T-cell (primary cell): Measurements from ENCODE around the gene SEZ6. TPM values are rescaled to one million over a fixed set of nuclear protein-coding genes. Genes with fewer than 3 reads are reported as not detected.

ENCODE experiments used
- ATAC-seq, 4 experiments: fragments of 200-7000 bp in 3 of 4; fragments of 150-1000 bp in 1 of 4; cut with Tn5 transposase; replicated peaks in 1 of 4; 1 replicate in 3 of 4; 2 replicates in 1 of 4; pipeline ENCODE4 v1.10.0; 2021; ENCODE audit warnings: moderate library complexity in 3 of 4, mild to moderate bottlenecking in 2 of 4, moderate number of reproducible peaks in 1 of 4
- CTCF ChIA-PET, 2 donors: fragments of 300-600 bp; sonication (Branson Sonifier 250); formaldehyde crosslinking; loops; one replicate each; lab custom pipeline; 2022; ENCODE audit warnings: antibody characterized with exemption in 2 of 2; lab: Charles Lee
- POLR2A ChIA-PET, 2 donors: fragments of 300-600 bp; sonication (Branson Sonifier 250); formaldehyde crosslinking; loops; one replicate each; lab custom pipeline; 2022; ENCODE audit warnings: antibody characterized with exemption in 2 of 2; lab: Charles Lee
- DNase-seq, 35 experiments: peaks; one replicate each; pipeline versions ENCODE4 v3.0.0 to v3.0.0-alpha.2; 2013 to 2023
- H3K27ac ChIP-seq: one replicate; pipeline ENCODE4 v1.5.1; 2013; ENCODE audit warnings: low read length
- H3K27me3 ChIP-seq, 2 experiments: replicated peaks in 1 of 2; 1 replicate in 1 of 2; 2 replicates in 1 of 2; pipeline versions ENCODE4 v1.6.1 to v1.7.0; 2013; ENCODE audit warnings: low read length in 1 of 2, mixed read lengths in 1 of 2; ENCODE audit not compliant: control insufficient read depth in 2 of 2, insufficient read depth in 2 of 2; ENCODE audit errors: extremely low read depth in 1 of 2
- H3K36me3 ChIP-seq, 2 donors: 1 replicate in 1 of 2; 2 replicates in 1 of 2; pipeline versions ENCODE4 v1.6.1 to v1.7.0; 2013; ENCODE audit warnings: low read length in 1 of 2; ENCODE audit not compliant: control insufficient read depth in 2 of 2, insufficient read depth in 1 of 2; ENCODE audit errors: extremely low read depth in 1 of 2
- H3K4me1 ChIP-seq, 2 experiments: 1 replicate in 1 of 2; 2 replicates in 1 of 2; pipeline versions ENCODE4 v1.6.1 to v1.7.0; 2013; ENCODE audit warnings: low read length in 2 of 2, mixed read lengths in 1 of 2; ENCODE audit not compliant: insufficient read depth in 2 of 2, control insufficient read depth in 1 of 2; ENCODE audit errors: extremely low read depth in 1 of 2
- H3K4me3 ChIP-seq, 2 donors: 1 replicate in 1 of 2; 2 replicates in 1 of 2; pipeline versions ENCODE4 v1.5.1 to v1.7.0; 2013; ENCODE audit warnings: mild to moderate bottlenecking in 2 of 2, low read length in 1 of 2, moderate library complexity in 1 of 2; ENCODE audit not compliant: control insufficient read depth in 1 of 2; ENCODE audit errors: extremely low read depth in 1 of 2
- H3K9me3 ChIP-seq: 2 replicates; pipeline ENCODE4 v1.7.0; 2013
- H3K27ac Mint-ChIP-seq, 2 donors: one replicate each; pipeline ENCODE4 v1.8.0; 2020 to 2021; ENCODE audit warnings: mild to moderate bottlenecking in 2 of 2, mixed read lengths in 2 of 2
- H3K27me3 Mint-ChIP-seq, 2 donors: one replicate each; pipeline ENCODE4 v1.8.0; 2021 to 2022; ENCODE audit warnings: mixed read lengths in 2 of 2
- H3K36me3 Mint-ChIP-seq: one replicate; pipeline ENCODE4 v1.8.0; 2021; ENCODE audit warnings: mixed read lengths
- H3K4me1 Mint-ChIP-seq, 3 donors: one replicate each; pipeline ENCODE4 v1.8.0; 2020 to 2022; ENCODE audit warnings: mixed read lengths in 3 of 3, mild to moderate bottlenecking in 1 of 3
- H3K4me3 Mint-ChIP-seq, 3 donors: one replicate each; pipeline ENCODE4 v1.8.0; 2020 to 2022; ENCODE audit warnings: mild to moderate bottlenecking in 3 of 3, mixed read lengths in 3 of 3, moderate library complexity in 3 of 3
- H3K9me3 Mint-ChIP-seq, 3 donors: one replicate each; pipeline ENCODE4 v1.8.0; 2020 to 2022; ENCODE audit warnings: mixed read lengths in 3 of 3
- WGBS: methylation state at CpG from one replicate; pipeline ENCODE4 v1.1.5; 2013; ENCODE audit warnings: missing lambda C conversion rate; ENCODE audit not compliant: insufficient coverage; 5-methylcytosine and 5-hydroxymethylcytosine counted together
- total RNA-seq, 35 experiments: library from RNA in 6 of 35; stranded (reverse) in 6 of 35; fragments of 120-200 nt in 1 of 35; gene quantifications; one replicate each; pipeline versions ENCODE4 v1.2.1 to v1.2.4 and lab custom pipeline; 2013 to 2026

The SEZ6 gene
- total RNA-seq, 5 donors from 2014 or later (not counting 1 experiment from before 2014, with no cell fraction given) = 0.49 to 1.6 TPM; not detected in 3

DNA sequence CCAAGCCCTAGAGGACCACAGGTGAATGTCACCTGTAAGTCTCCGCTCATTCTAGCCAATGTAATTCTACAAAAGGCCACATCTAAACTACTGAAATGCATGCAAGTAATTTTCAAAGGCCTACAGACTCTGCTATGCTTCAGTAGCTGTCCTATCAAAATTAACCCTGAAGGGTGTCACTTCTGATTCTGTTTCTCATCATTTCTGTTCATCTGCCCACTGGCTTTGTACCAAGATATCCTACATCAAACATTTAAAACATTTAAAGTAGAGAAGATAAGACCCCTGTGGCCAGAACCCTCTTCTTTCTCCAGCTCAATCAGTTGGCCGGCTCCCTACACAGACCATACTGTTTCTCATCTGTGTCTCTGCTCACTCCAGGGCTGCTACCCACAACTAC, 76.0 kb downstream of the SEZ6 start:
- no peak for ATAC-seq
- Histone ChIP-seq H3K36me3 (peaks cover 0 to 26% of the 10 kb centered on the region in 2 donors), H3K27ac (peak overlapping the region; percentile 1), H3K27me3 (no peaks in the 10 kb centered on the region), H3K9me3 (no peaks in the 10 kb centered on the region), H3K4me3 (no peak overlapping the region), H3K4me1 (peaks cover 20 to 48% of the 10 kb centered on the region in 2 experiments)
- Mint-ChIP-seq H3K9me3 (peaks cover 0 to 6% (median 0%) of the 10 kb centered on the region in 3 donors), H3K4me3 (no peak overlapping the region), H3K27me3 (no peaks in the 10 kb centered on the region), H3K36me3 (peaks cover 47% of the 10 kb centered on the region), H3K4me1 (peaks cover 61 to 83% (median 81%) of the 10 kb centered on the region in 3 donors), H3K27ac (peak overlapping the region; percentile 80 to 86)
- ChIA-PET CTCF (interaction anchor here in 1 of 2 donors (1.0 kb wide), 2 partner anchors 16 to 166 kb away, joined by 4 to 5 read pairs; no protein-coding TSS in a partner anchor), POLR2A (interaction anchor here (0.5 to 0.9 kb wide), 3 partner anchors 14 to 37 kb away, joined by 3 to 7 read pairs (median 3); no protein-coding TSS in a partner anchor)
- WGBS = 96% methylated on average over 2 of the region's 2 CpGs
- DNase-seq = no peak

DNA sequence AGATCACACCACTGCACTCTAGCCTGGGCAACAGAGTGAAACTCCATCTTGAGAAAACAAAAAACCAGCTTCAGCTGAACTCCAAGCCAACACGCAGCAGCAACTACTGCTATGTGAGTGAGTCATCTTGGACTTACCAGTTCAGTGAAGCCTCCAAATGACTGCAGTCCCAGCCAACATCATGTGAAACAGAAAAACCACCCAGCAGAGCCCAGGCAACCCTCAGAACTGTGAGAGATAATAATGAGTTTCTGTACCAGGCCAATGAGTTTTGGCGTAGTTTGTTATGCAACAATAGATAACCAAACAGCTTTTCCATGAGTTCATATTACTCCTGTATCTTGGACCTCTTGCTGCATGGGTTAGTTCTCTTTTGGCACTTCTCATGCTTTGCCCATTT, 77.8 kb downstream of the SEZ6 start:
- H3K27me3 Mint-ChIP-seq = no peaks in the 10 kb centered on the region
- Histone ChIP-seq H3K36me3 (peaks cover 0 to 36% of the 10 kb centered on the region in 2 donors), H3K4me3 (no peak overlapping the region), H3K4me1 (peaks cover 20 to 59% of the 10 kb centered on the region in 2 experiments), H3K27me3 (no peaks in the 10 kb centered on the region), H3K9me3 (no peaks in the 10 kb centered on the region), H3K27ac (peak overlapping the region; percentile 98)
- H3K4me3 Mint-ChIP-seq = no peak overlapping the region
- ATAC-seq (no peak), DNase-seq (peak in 2 of 35 experiments; percentile 25 to 42)
- peaks cover 57 to 83% (median 78%) of the 10 kb centered on the region in 3 donors for H3K4me1 Mint-ChIP-seq
- WGBS = no CpG with 5 or more reads among the region's 2 CpGs
- peaks cover 0 to 6% (median 0%) of the 10 kb centered on the region in 3 donors for H3K9me3 Mint-ChIP-seq
- CTCF ChIA-PET = interaction anchor here in 1 of 2 donors (1.0 to 1.6 kb wide), 2 partner anchors 20 to 24 kb away, joined by 3 to 5 read pairs; partner anchors contain the start of gene PHF12
- POLR2A ChIA-PET = interaction anchor here in 1 of 2 donors (1.0 to 2.8 kb wide), 2 partner anchors 12 to 22 kb away, joined by 3 to 16 read pairs; no protein-coding TSS in a partner anchor
- peak overlapping the region; percentile 91 to 96 for H3K27ac Mint-ChIP-seq
- peaks cover 55% of the 10 kb centered on the region for H3K36me3 Mint-ChIP-seq

DNA sequence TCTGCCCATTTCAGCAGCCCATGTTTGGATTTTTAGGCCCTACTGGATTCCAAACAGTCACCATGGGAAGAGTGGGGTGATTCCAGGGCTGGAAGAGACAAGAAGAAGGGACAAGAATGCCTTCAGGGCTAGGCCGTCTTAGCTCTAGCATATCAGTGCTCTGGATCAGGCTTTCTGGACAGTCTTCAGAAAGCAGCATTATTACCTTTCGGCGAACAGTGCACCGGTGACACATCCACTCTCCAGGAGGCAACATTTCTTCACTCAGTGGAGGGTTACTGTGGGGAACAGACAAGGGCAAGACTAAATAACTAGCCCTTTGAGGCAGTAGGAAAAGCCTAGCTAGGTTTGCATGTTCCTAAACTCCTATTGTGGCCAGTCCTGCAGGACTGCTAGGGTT, 79.0 kb downstream of the SEZ6 start:
- Mint-ChIP-seq H3K4me1 (peaks cover 57 to 78% (median 74%) of the 10 kb centered on the region in 3 donors), H3K4me3 (peak overlapping the region in 2 of 3 donors; percentile 21 to 45), H3K9me3 (peaks cover 0 to 6% (median 0%) of the 10 kb centered on the region in 3 donors), H3K27me3 (no peaks in the 10 kb centered on the region), H3K27ac (peak overlapping the region; percentile 91 to 96), H3K36me3 (peaks cover 61% of the 10 kb centered on the region)
- ChIA-PET CTCF (interaction anchor here in 1 of 2 donors (0.8 to 1.6 kb wide), 5 partner anchors 11 to 71 kb away, joined by 3 to 5 read pairs (median 5); no protein-coding TSS in a partner anchor), POLR2A (interaction anchor here (0.6 to 2.8 kb wide), 7 partner anchors 17 to 375 kb away, joined by 3 to 20 read pairs (median 4); partner anchors contain the start of gene PHF12 (in 1 of the 2))
- Histone ChIP-seq H3K27me3 (no peaks in the 10 kb centered on the region), H3K9me3 (no peaks in the 10 kb centered on the region), H3K4me1 (peaks cover 20 to 55% of the 10 kb centered on the region in 2 experiments), H3K27ac (peak overlapping the region; percentile 98), H3K36me3 (peaks cover 0 to 42% of the 10 kb centered on the region in 2 donors), H3K4me3 (no peak overlapping the region)
- DNase-seq (no peak), ATAC-seq (no peak)
- 100% methylated on average over 1 of the region's 4 CpGs for WGBS

DNA sequence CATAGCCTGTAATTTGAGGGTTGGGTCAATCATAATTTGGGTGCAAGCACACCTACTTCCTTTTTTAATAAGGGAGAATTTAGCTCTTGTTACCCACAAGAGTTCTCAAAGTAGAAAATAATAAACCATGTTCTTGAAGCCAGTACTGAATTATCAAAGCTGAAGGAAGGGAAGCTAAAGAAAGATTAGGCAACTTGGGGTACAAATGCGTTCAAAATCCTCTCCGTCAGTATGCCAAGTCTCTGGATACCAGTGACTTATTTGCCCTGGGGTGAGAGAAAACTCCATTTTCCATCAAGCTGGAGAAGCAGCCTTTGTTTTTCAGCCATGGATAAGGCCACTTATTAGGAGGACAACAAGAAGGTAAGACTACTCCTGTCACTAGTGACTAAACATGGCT, 79.5 kb downstream of the SEZ6 start:
- peak overlapping the region; percentile 21 to 57 (median 45) for H3K4me3 Mint-ChIP-seq
- no peaks in the 10 kb centered on the region for H3K27me3 Mint-ChIP-seq
- Histone ChIP-seq H3K4me1 (peaks cover 20 to 53% of the 10 kb centered on the region in 2 experiments), H3K27me3 (no peaks in the 10 kb centered on the region), H3K9me3 (no peaks in the 10 kb centered on the region), H3K4me3 (no peak overlapping the region), H3K36me3 (peaks cover 0 to 46% of the 10 kb centered on the region in 2 donors), H3K27ac (peak overlapping the region; percentile 98)
- ChIA-PET CTCF (interaction anchor here in 1 of 2 donors (1.0 to 1.6 kb wide), 4 partner anchors 14 to 70 kb away, joined by 3 to 9 read pairs (median 5); no protein-coding TSS in a partner anchor), POLR2A (interaction anchor here (0.6 to 2.8 kb wide), 8 partner anchors 17 to 375 kb away, joined by 3 to 20 read pairs (median 4); partner anchors contain the start of gene PHF12 (in 1 of the 2))
- H3K27ac Mint-ChIP-seq = peak overlapping the region; percentile 91 to 96
- peak in 1 of 4 experiments; percentile 7 for ATAC-seq
- DNase-seq = no peak
- H3K36me3 Mint-ChIP-seq = peaks cover 66% of the 10 kb centered on the region
- peaks cover 57 to 75% (median 71%) of the 10 kb centered on the region in 3 donors for H3K4me1 Mint-ChIP-seq
- H3K9me3 Mint-ChIP-seq = peaks cover 0 to 6% (median 0%) of the 10 kb centered on the region in 3 donors
- WGBS = no CpG with 5 or more reads among the region's 2 CpGs

DNA sequence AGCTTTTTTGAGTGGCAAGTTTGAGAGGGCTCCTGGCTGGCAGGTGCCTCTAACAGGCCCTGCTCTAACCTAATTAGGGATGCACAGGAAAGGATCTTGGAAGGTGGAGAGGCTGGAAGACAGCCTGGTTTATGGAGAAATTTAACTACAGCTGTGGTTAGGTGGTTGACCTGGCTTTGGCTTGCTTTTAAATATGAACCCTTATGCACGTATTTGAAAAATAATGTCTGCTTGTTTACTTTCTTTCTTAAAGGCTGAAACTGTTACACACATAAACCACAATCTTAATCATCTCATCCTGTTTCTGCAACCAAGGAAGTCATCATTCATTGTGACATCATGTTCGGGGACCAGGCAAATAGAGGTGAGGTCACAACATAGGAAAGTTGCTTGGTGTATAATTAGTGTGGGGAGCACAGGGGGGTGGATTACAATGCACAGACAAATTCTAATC, 79.9 kb downstream of the SEZ6 start:
- H3K36me3 Mint-ChIP-seq = peaks cover 68% of the 10 kb centered on the region

DNA sequence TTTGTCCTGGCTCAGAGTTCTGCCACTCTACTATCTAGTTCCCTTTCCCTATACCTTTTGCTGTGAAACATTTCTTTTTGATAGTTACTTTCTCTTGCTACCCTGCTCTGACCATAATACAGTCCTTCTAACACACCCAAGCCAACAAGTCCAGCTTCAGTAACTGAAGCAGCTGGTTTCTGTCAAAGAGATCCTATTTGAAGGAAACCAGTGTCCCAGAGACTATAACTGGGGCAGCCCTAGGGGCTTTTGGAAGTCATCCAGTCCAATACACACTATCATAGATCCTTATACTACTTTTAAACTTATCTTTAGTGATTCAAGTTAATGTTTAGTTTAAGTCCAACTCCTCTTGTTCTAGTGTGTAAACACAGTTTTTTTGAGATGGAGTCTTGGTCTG, 85.6 kb downstream of the SEZ6 start:
- H3K36me3 Mint-ChIP-seq = peaks cover 74% of the 10 kb centered on the region
- H3K27ac Mint-ChIP-seq = peak overlapping the region; percentile 24 to 83
- Histone ChIP-seq H3K4me3 (no peak overlapping the region), H3K4me1 (peaks cover under 1 to 16% of the 10 kb centered on the region in 2 experiments), H3K36me3 (peaks cover 16 to 93% of the 10 kb centered on the region in 2 donors), H3K27me3 (no peaks in the 10 kb centered on the region), H3K27ac (no peak overlapping the region), H3K9me3 (no peaks in the 10 kb centered on the region)
- ChIA-PET CTCF (interaction anchor here in 1 of 2 donors (0.6 kb wide), 1 partner anchor 92 kb away, joined by 3 read pairs; no protein-coding TSS in a partner anchor), POLR2A (no interaction called here)
- H3K4me1 Mint-ChIP-seq = peaks cover 24 to 32% (median 30%) of the 10 kb centered on the region in 3 donors
- no peak overlapping the region for H3K4me3 Mint-ChIP-seq
- DNase-seq = no peak
- ATAC-seq = no peak
- no peaks in the 10 kb centered on the region for H3K27me3 Mint-ChIP-seq
- no peaks in the 10 kb centered on the region for H3K9me3 Mint-ChIP-seq

More for the DNA sequence above, 79.9 kb downstream of the SEZ6 start:
- POLR2A ChIA-PET = interaction anchor here (0.6 to 2.8 kb wide), 6 partner anchors 16 to 376 kb away, joined by 3 to 20 read pairs (median 4); partner anchors contain the start of gene PHF12 (in 1 of the 2)
- H3K27me3 Mint-ChIP-seq = no peaks in the 10 kb centered on the region
- peak overlapping the region; percentile 91 to 96 for H3K27ac Mint-ChIP-seq
- CTCF ChIA-PET = interaction anchor here in 1 of 2 donors (0.9 to 1.6 kb wide), 6 partner anchors 10 to 70 kb away, joined by 3 to 9 read pairs (median 3); no protein-coding TSS in a partner anchor
- H3K4me1 Mint-ChIP-seq = peaks cover 57 to 74% (median 70%) of the 10 kb centered on the region in 3 donors
- DNase-seq (peak in 34 of 35 experiments; percentile 16 to 92 (median 62)), ATAC-seq (peak; percentile 88 to 96 (median 93))
- no peaks in the 10 kb centered on the region for H3K9me3 ChIP-seq
- H3K27ac ChIP-seq = peak overlapping the region; percentile 98
- peaks cover 0 to 6% (median 0%) of the 10 kb centered on the region in 3 donors for H3K9me3 Mint-ChIP-seq
- H3K4me1 ChIP-seq = peaks cover 20 to 51% of the 10 kb centered on the region in 2 experiments
- H3K27me3 ChIP-seq = no peaks in the 10 kb centered on the region
- peak overlapping the region in 1 of 2 donors; percentile 11 for H3K4me3 ChIP-seq
- H3K4me3 Mint-ChIP-seq = peak overlapping the region; percentile 21 to 57 (median 45)
- WGBS = no CpG with 5 or more reads among the region's 2 CpGs
- H3K36me3 ChIP-seq = peaks cover 0 to 50% of the 10 kb centered on the region in 2 donors
